A549 (cell line): ENCODE results near the gene PBX3. TPM values are rescaled to one million over a fixed set of nuclear protein-coding genes. Genes with fewer than 3 reads are reported as not detected.
A peak's percentile ranks its signal among the peaks of the same experiment; 100 is the strongest.

Source experiments
- ATAC-seq, 2 experiments: fragments of 200-7000 bp in 1 of 2; fragments of >200 bp in 1 of 2; cut with Nextera tagmentation in 1 of 2; cut with Tn5 transposase in 1 of 2; 3 replicates each; pipeline versions ENCODE4 v1.8.0 to v1.9.1; 2018 to 2020; ENCODE audit warnings: mild to moderate bottlenecking in 1 of 2, moderate library complexity in 1 of 2
- CTCF ChIA-PET: fragments of 300-600 bp; sonication (Branson Sonifier 250); formaldehyde crosslinking; extraction: SDS; loops from one replicate; lab custom pipeline; 2021; ENCODE audit warnings: antibody characterized with exemption, inconsistent platforms; lab: Yijun Ruan, JAX
- POLR2A ChIA-PET: fragments of 350-600 bp; formaldehyde crosslinking; extraction: SDS; loops from one replicate; lab custom pipeline; 2021; ENCODE audit warnings: antibody characterized with exemption, inconsistent platforms; lab: Yijun Ruan, JAX
- DNase-seq, 2 experiments: peaks; one replicate each; pipeline versions ENCODE4 v3.0.0 to v3.0.0-alpha.2; 2011 to 2016; ENCODE audit warnings: low read depth in 1 of 2, low spot score in 1 of 2
- FAIRE-seq: peaks from 2 replicates; lab custom pipeline; 2011; peaks lifted over from hg19 to GRCh38; lab: Jason Lieb, UNC
- H3K27ac ChIP-seq, 2 experiments: fragments of >200 bp; sonication (Bioruptor Twin); formaldehyde crosslinking; 3 replicates each; pipeline ENCODE4 v1.5.1; 2016 to 2017
- H3K4me1 ChIP-seq: fragments of >200 bp; sonication (Bioruptor Twin); formaldehyde crosslinking; 3 replicates; pipeline ENCODE4 v1.6.1; 2016
- H3K4me2 ChIP-seq: fragments of >200 bp; sonication (Bioruptor Twin); formaldehyde crosslinking; 3 replicates; pipeline ENCODE4 v1.6.1; 2016
- H3K4me3 ChIP-seq: fragments of >200 bp; sonication (Bioruptor Twin); formaldehyde crosslinking; 3 replicates; pipeline ENCODE4 v1.5.1; 2016
- H3K9me3 ChIP-seq: fragments of >200 bp; sonication (Bioruptor Twin); formaldehyde crosslinking; 3 replicates; pipeline ENCODE4 v1.6.1; 2016
- ATOH8 ChIP-seq: fragments of 250-450 bp; sonication (Bioruptor Pico); IDR thresholded peaks from 2 replicates; pipeline ENCODE4 v1.5.0; 2020; ENCODE audit warnings: low read depth, mild to moderate bottlenecking, moderate library complexity
- BCL3 ChIP-seq: fragments of >200 bp; sonication (Bioruptor Twin); formaldehyde crosslinking; IDR thresholded peaks from 3 replicates; pipeline ENCODE4 v1.6.1; 2016
- CBX8 ChIP-seq: fragments of 200-600 bp; sonication (generic); IDR thresholded peaks from 2 replicates; pipeline ENCODE4 v1.6.1; 2016
- CEBPB ChIP-seq, 2 experiments: fragments of >200 bp in 1 of 2; sonication (Bioruptor Twin) in 1 of 2; formaldehyde crosslinking in 1 of 2; IDR thresholded peaks; 2 replicates each; pipeline ENCODE4 v1.6.1; 2012 to 2016
- EHMT2 ChIP-seq: fragments of 200-600 bp; sonication (generic); IDR thresholded peaks from 2 replicates; pipeline ENCODE4 v1.6.1; 2016; ENCODE audit warnings: antibody characterized with exemption, low read depth, mild to moderate bottlenecking, moderate library complexity
- EP300 ChIP-seq, 2 experiments: fragments of >200 bp; sonication (Bioruptor Twin); formaldehyde crosslinking; IDR thresholded peaks; 2 replicates in 1 of 2; 3 replicates in 1 of 2; pipeline ENCODE4 v1.6.1; 2016 to 2017
- ESRRA ChIP-seq: fragments of 150-350 bp; IDR thresholded peaks from 2 replicates; pipeline ENCODE4 v1.6.1; 2014; ENCODE audit warnings: mild to moderate bottlenecking, low read length, borderline replicate concordance
- FOSL2 ChIP-seq, 2 experiments: fragments of 450-650 bp in 1 of 2; fragments of >200 bp in 1 of 2; sonication (Bioruptor Twin) in 1 of 2; formaldehyde crosslinking; IDR thresholded peaks; 2 replicates each; pipeline versions ENCODE4 v1.5.0 to v1.6.1; 2016 to 2020; ENCODE audit warnings: mild to moderate bottlenecking in 1 of 2, moderate library complexity in 1 of 2
- FOXS1 ChIP-seq: fragments of 250-450 bp; sonication (Bioruptor Pico); IDR thresholded peaks from 2 replicates; pipeline ENCODE4 v1.5.0; 2020; ENCODE audit warnings: mild to moderate bottlenecking, moderate library complexity
- HMGXB4 ChIP-seq: fragments of 250-450 bp; sonication (Bioruptor Pico); IDR thresholded peaks from 2 replicates; pipeline ENCODE4 v1.5.0; 2021; ENCODE audit warnings: mild to moderate bottlenecking, moderate library complexity, borderline replicate concordance
- HOXA7 ChIP-seq: fragments of 250-450 bp; sonication (Bioruptor Pico); IDR thresholded peaks from 2 replicates; pipeline ENCODE4 v1.5.0; 2020; ENCODE audit warnings: mild to moderate bottlenecking, moderate library complexity
- HOXB13 ChIP-seq: fragments of 250-450 bp; sonication (Bioruptor Pico); IDR thresholded peaks from 2 replicates; pipeline ENCODE4 v1.5.0; 2020; ENCODE audit warnings: low read depth, mild to moderate bottlenecking, moderate library complexity
- JUNB ChIP-seq: fragments of >200 bp; sonication (Bioruptor Twin); formaldehyde crosslinking; IDR thresholded peaks from 2 replicates; pipeline ENCODE4 v1.6.1; 2016
- MAZ ChIP-seq: fragments of 150-350 bp; IDR thresholded peaks from 2 replicates; pipeline ENCODE4 v1.6.1; 2014; ENCODE audit warnings: antibody characterized with exemption, low read depth, low read length, borderline replicate concordance
- PHF8 ChIP-seq: fragments of 200-600 bp; sonication (generic); IDR thresholded peaks from 2 replicates; pipeline ENCODE4 v1.6.1; 2016; ENCODE audit warnings: low read depth, mild to moderate bottlenecking, antibody characterized with exemption, moderate library complexity, borderline replicate concordance
- POLR2AphosphoS2 ChIP-seq: conservative IDR thresholded peaks from 2 replicates; pipeline ENCODE4 v1.6.1; 2012; ENCODE audit warnings: low read length, improper control_type of control experiment, inconsistent platforms
- RCOR1 ChIP-seq: fragments of 150-350 bp; IDR thresholded peaks from 2 replicates; pipeline ENCODE4 v1.6.1; 2014; ENCODE audit warnings: antibody characterized with exemption, low read length, low read depth
- SREBF2 ChIP-seq: fragments of 450-650 bp; IDR thresholded peaks from 2 replicates; pipeline ENCODE4 v1.6.1; 2014; ENCODE audit warnings: mild to moderate bottlenecking, moderate library complexity
- TFCP2L1 ChIP-seq: fragments of 250-450 bp; sonication (Bioruptor Pico); IDR thresholded peaks from 2 replicates; pipeline ENCODE4 v1.5.0; 2021; ENCODE audit warnings: mild to moderate bottlenecking
- TP53 ChIP-seq: fragments of 250-450 bp; sonication (Bioruptor Pico); IDR thresholded peaks from 2 replicates; pipeline ENCODE4 v1.5.0; 2021; ENCODE audit warnings: mild to moderate bottlenecking, moderate library complexity
- WGBS: methylation state at CpG from one replicate; pipeline ENCODE4 v1.1.6; 2017; ENCODE audit errors: missing lambda C conversion rate; 5-methylcytosine and 5-hydroxymethylcytosine counted together
- polyA plus RNA-seq, 4 experiments: library from polyadenylated mRNA; depleted of rRNA in 3 of 4; stranded (reverse); fragments of >200 nt; fragmentation: RNase III in 1 of 4; extraction: RNeasy Plus Mini Kit Qiagen cat#74134 plus additional on column Dnase treatment in 1 of 4; gene quantifications; 2 replicates in 3 of 4; 3 replicates in 1 of 4; pipeline ENCODE4 v1.2.3, GENCODE V29; 2011 to 2017
- TF ChIP-seq, protein P1 (sequence below): IDR thresholded peaks from 2 replicates; pipeline ENCODE4 v1.6.1; 2012; ENCODE audit warnings: low read depth, borderline replicate concordance
- TF ChIP-seq, protein P2 (sequence below): fragments of >200 bp; sonication (Bioruptor Twin); formaldehyde crosslinking; IDR thresholded peaks from 3 replicates; pipeline ENCODE4 v1.5.1; 2016
- TF ChIP-seq, protein P3 (sequence below): fragments of 450-650 bp; IDR thresholded peaks from 2 replicates; pipeline ENCODE4 v1.6.1; 2014; ENCODE audit warnings: antibody characterized with exemption

PBX3 gene
- polyA plus RNA-seq, 2 of the 4 experiments (the other 2 are of a cell fraction) = 10.7 to 23.5 TPM

- ChIA-PET CTCF (no interaction called here), POLR2A (interaction anchor here (0.9 kb wide), 1 partner anchor 399 kb away, joined by 3 read pairs; no protein-coding TSS in a partner anchor)
- Histone ChIP-seq H3K4me1 (peaks cover 25% of the 10 kb centered on the region), H3K27ac (no peak overlapping the region), H3K9me3 (no peaks in the 10 kb centered on the region), H3K4me3 (no peak overlapping the region), H3K4me2 (0 out of 3 replicates have a peak overlapping the region, but pooled peaks have one; percentile 5)
- DNase-seq = peak in 1 of 2 experiments; percentile 12
- 70% methylated on average over 3 of the region's 3 CpGs for WGBS
- peak in 1 of 2 experiments; percentile 50; a peak in 1 of 6 replicates for ATAC-seq
- no peak for TF ChIP-seq BCL3
- TF ChIP-seq SREBF2 = no peak
- TF ChIP-seq RCOR1 = no peak
- no peak for FAIRE-seq
Observed at GRCh38 chr9:125807079-125807478, 59.9 kb downstream of the PBX3 start.

DNA sequence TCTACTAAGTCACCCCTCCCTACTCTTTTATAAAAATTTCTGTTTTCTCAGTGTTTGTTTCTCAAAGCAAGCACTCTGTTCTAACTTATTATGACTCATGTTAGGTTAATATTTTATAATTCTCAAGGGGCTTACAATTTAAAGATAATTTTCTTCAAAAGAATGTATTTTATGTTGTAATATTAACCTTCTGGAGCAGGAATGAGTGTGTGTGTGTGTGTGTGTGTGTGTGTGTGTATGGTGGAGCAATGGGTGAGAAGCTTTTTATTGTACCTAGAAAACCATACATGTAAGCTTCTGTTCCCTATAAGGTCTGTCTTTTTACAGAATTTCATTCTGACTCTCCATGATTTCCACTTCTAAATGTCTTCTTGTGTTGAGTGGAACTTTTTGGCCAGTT lies 63.0 kb downstream of the PBX3 start:
- TF ChIP-seq FOSL2 (IDR thresholded peaks at IDR 0.05) = no peak
- TF ChIP-seq FOSL2 (CRISPR knock-in tag; IDR thresholded peaks at IDR 0.05) = no peak; the same call in 1 of the 2 replicates
- TF ChIP-seq PHF8 = no peak
- no peak for TF ChIP-seq EP300 (IDR thresholded peaks at IDR 0.05)
- TF ChIP-seq, protein P1, sequence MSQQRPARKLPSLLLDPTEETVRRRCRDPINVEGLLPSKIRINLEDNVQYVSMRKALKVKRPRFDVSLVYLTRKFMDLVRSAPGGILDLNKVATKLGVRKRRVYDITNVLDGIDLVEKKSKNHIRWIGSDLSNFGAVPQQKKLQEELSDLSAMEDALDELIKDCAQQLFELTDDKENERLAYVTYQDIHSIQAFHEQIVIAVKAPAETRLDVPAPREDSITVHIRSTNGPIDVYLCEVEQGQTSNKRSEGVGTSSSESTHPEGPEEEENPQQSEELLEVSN = no peak
- TF ChIP-seq HOXB13 = no peak
- no peak for TF ChIP-seq HMGXB4 (CRISPR knock-in tag)
- TF ChIP-seq JUNB = no peak
- TF ChIP-seq, protein P2, sequence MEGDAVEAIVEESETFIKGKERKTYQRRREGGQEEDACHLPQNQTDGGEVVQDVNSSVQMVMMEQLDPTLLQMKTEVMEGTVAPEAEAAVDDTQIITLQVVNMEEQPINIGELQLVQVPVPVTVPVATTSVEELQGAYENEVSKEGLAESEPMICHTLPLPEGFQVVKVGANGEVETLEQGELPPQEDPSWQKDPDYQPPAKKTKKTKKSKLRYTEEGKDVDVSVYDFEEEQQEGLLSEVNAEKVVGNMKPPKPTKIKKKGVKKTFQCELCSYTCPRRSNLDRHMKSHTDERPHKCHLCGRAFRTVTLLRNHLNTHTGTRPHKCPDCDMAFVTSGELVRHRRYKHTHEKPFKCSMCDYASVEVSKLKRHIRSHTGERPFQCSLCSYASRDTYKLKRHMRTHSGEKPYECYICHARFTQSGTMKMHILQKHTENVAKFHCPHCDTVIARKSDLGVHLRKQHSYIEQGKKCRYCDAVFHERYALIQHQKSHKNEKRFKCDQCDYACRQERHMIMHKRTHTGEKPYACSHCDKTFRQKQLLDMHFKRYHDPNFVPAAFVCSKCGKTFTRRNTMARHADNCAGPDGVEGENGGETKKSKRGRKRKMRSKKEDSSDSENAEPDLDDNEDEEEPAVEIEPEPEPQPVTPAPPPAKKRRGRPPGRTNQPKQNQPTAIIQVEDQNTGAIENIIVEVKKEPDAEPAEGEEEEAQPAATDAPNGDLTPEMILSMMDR = no peak
- no peak for TF ChIP-seq ESRRA
- TF ChIP-seq CEBPB (IDR thresholded peaks at IDR 0.05) = no peak
- TF ChIP-seq, protein P3, sequence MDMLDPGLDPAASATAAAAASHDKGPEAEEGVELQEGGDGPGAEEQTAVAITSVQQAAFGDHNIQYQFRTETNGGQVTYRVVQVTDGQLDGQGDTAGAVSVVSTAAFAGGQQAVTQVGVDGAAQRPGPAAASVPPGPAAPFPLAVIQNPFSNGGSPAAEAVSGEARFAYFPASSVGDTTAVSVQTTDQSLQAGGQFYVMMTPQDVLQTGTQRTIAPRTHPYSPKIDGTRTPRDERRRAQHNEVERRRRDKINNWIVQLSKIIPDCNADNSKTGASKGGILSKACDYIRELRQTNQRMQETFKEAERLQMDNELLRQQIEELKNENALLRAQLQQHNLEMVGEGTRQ = no peak
- no peak for TF ChIP-seq CBX8
- TF ChIP-seq ATOH8 = no peak
- TF ChIP-seq MAZ = no peak
- TF ChIP-seq FOXS1 (CRISPR knock-in tag) = no peak
- no peak for TF ChIP-seq POLR2AphosphoS2
- no peak for TF ChIP-seq HOXA7
- no peak for TF ChIP-seq TP53
- no peak for TF ChIP-seq EHMT2
- TF ChIP-seq TFCP2L1 (CRISPR knock-in tag) = no peak
- Histone ChIP-seq H3K4me2 (0 out of 3 replicates have a peak overlapping the region, but pooled peaks have one; percentile 17), H3K9me3 (no peaks in the 10 kb centered on the region), H3K4me3 (no peak overlapping the region), H3K27ac (no peak overlapping the region; a peak in 1 of 6 replicates), H3K4me1 (peaks cover 25% of the 10 kb centered on the region)
- CTCF ChIA-PET = no interaction called here
- POLR2A ChIA-PET = no interaction called here
- no peak for FAIRE-seq
- ATAC-seq = no peak
- peak in 1 of 2 experiments; percentile 11 for DNase-seq
